ENCODE measurements around the gene PRR30. TPM values are rescaled to one million over a fixed set of nuclear protein-coding genes. Genes with fewer than 3 reads are reported as not detected.
"Not testable (repeated sequence)": the region's sequence is repeated elsewhere in the genome, so short reads cannot be mapped to it uniquely, and the experiment has no call there.

PRR30 gene
- total RNA-seq, 2 experiments from 2014 or later: not detected

GRCh38 chr2:27133195-27133875 is 5.9 kb downstream of the PRR30 start:
- Mint-ChIP-seq H3K27ac (peak overlapping the region; percentile 82), H3K27me3 (no peaks in the 10 kb centered on the region), H3K36me3 (peaks cover 12% of the 10 kb centered on the region), H3K9me3 (ENCODE audit: low read depth) (no peaks in the 10 kb centered on the region), H3K4me3 (peak overlapping the region; percentile 93), H3K4me1 (peaks cover 26% of the 10 kb centered on the region)
- CTCF ChIA-PET: interaction anchor here (0.8 to 3.3 kb wide), 18 partner anchors 9 to 171 kb away, joined by 3 to 32 read pairs (median 4); partner anchors contain the start of genes ABHD1, AGBL5 and TRIM54
- peak; percentile 52 for DNase-seq
- ATAC-seq: no peak

GRCh38 chr2:27131429-27131828 is 7.8 kb downstream of the PRR30 start:
- DNase-seq (no peak), ATAC-seq (no peak)
- Mint-ChIP-seq H3K4me1 (peaks cover 26% of the 10 kb centered on the region), H3K27ac (no peak overlapping the region), H3K27me3 (no peaks in the 10 kb centered on the region), H3K4me3 (no peak overlapping the region), H3K9me3 (ENCODE audit: low read depth) (no peaks in the 10 kb centered on the region), H3K36me3 (peaks cover 12% of the 10 kb centered on the region)
- CTCF ChIA-PET: no interaction called here

DNA sequence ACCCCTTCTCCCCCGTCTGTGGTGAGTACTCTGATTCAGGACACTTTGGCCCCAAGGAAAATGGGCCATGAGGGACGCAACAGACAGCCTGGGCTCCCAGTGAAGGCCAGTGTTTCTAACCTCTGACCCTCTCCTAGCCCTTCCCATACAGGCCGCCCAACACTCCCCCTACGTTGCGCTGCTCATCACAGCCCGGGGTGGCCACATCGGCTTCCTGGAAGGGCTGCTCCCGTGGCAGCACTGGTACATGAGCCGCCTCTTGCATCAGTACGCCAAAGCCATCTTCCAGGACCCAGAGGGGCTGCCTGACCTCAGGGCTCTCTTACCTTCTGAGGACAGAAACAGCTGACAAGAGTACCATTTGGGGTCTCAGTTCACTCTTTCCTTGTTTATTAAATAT is 8.8 kb downstream of the PRR30 start:
- H3K4me1 Mint-ChIP-seq: peaks cover 23% of the 10 kb centered on the region
- H3K4me3 Mint-ChIP-seq: no peak overlapping the region
- ATAC-seq (no peak), DNase-seq (no peak)
- H3K27ac Mint-ChIP-seq: no peak overlapping the region
- no peaks in the 10 kb centered on the region for H3K9me3 Mint-ChIP-seq (ENCODE audit: low read depth)
- H3K27me3 Mint-ChIP-seq: no peaks in the 10 kb centered on the region
- H3K36me3 Mint-ChIP-seq: peaks cover 12% of the 10 kb centered on the region
- CTCF ChIA-PET: no interaction called here

- ATAC-seq (no peak), DNase-seq (no peak)
- Mint-ChIP-seq H3K27me3 (no peaks in the 10 kb centered on the region), H3K27ac (no peak overlapping the region), H3K36me3 (peaks cover 10% of the 10 kb centered on the region), H3K4me3 (no peak overlapping the region), H3K9me3 (ENCODE audit: low read depth) (no peaks in the 10 kb centered on the region), H3K4me1 (peaks cover 18% of the 10 kb centered on the region)
- CTCF ChIA-PET: no interaction called here
These were observed 10.3 kb downstream of the PRR30 start for GRCh38 chr2:27128668-27129571.

DNA sequence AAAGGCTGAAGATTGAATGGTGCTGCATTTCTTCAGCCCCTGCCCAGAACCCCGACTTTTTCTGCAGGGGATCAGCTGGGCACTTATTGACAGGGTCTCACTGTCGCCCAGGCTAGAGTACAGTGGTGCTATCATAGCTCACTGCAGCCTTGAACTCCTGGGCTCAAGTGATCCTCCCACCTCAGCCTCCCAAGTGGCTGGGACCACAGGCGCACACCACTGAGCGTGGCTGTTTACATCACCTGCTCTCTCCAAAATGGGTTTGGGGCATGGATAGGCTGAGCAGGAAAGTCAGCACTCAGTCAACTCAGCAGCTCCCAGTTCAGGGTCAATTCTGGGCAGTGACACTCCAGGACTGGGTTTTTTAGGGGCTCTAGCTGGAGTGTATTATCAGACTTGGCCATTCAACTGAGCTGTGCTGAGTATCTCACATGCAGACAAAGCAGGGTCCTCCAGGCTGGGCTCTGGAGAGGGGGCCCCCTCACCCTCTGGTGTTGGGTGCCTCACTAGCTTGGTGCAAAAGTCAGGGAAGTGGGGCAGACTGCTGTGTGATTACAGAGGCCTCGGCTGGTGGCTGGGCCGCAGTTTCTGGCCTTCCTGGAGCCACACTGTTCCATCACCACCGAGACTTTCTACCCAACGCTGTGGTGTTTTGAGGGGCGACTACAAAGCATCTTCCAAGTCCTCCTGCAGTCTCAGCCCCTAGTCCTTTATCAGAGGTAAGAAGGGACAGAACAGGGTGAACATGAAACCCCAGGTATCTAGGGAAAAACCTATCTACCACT is 11.1 kb downstream of the PRR30 start:
- ATAC-seq (no peak), DNase-seq (no peak)
- H3K4me1 Mint-ChIP-seq: peaks cover 15% of the 10 kb centered on the region
- CTCF ChIA-PET: interaction anchor here (1.4 kb wide), 1 partner anchor 41 kb away, joined by 3 read pairs; the partner anchor contains the start of gene KHK
- H3K4me3 Mint-ChIP-seq: no peak overlapping the region
- H3K27ac Mint-ChIP-seq: no peak overlapping the region
- H3K27me3 Mint-ChIP-seq: peaks cover 1% of the 10 kb centered on the region
- H3K36me3 Mint-ChIP-seq: peaks cover 10% of the 10 kb centered on the region
- H3K9me3 Mint-ChIP-seq (ENCODE audit: low read depth): no peaks in the 10 kb centered on the region

- Mint-ChIP-seq H3K4me1 (peaks cover 8% of the 10 kb centered on the region), H3K27ac (no peak overlapping the region), H3K27me3 (peaks cover 11% of the 10 kb centered on the region), H3K36me3 (peaks cover 6% of the 10 kb centered on the region), H3K9me3 (ENCODE audit: low read depth) (no peaks in the 10 kb centered on the region), H3K4me3 (no peak overlapping the region)
- CTCF ChIA-PET: interaction anchor here (1.2 to 3.4 kb wide), 2 partner anchors 8 to 305 kb away, joined by 3 to 32 read pairs; partner anchors contain the start of gene PREB
- no peak for ATAC-seq
- DNase-seq: no peak
These were observed 12.9 kb downstream of the PRR30 start for GRCh38 chr2:27126252-27126710.

- Mint-ChIP-seq H3K4me1 (peaks cover 8% of the 10 kb centered on the region), H3K36me3 (peaks cover 3% of the 10 kb centered on the region), H3K27ac (no peak overlapping the region), H3K4me3 (no peak overlapping the region), H3K9me3 (ENCODE audit: low read depth) (no peaks in the 10 kb centered on the region), H3K27me3 (peaks cover 18% of the 10 kb centered on the region)
- ATAC-seq (no peak), DNase-seq (no peak)
- CTCF ChIA-PET: interaction anchor here (1.2 to 3.4 kb wide), 3 partner anchors 9 to 306 kb away, joined by 3 to 32 read pairs (median 7); partner anchors contain the start of gene PREB
These were observed 14.1 kb downstream of the PRR30 start for GRCh38 chr2:27125104-27125503.

DNA sequence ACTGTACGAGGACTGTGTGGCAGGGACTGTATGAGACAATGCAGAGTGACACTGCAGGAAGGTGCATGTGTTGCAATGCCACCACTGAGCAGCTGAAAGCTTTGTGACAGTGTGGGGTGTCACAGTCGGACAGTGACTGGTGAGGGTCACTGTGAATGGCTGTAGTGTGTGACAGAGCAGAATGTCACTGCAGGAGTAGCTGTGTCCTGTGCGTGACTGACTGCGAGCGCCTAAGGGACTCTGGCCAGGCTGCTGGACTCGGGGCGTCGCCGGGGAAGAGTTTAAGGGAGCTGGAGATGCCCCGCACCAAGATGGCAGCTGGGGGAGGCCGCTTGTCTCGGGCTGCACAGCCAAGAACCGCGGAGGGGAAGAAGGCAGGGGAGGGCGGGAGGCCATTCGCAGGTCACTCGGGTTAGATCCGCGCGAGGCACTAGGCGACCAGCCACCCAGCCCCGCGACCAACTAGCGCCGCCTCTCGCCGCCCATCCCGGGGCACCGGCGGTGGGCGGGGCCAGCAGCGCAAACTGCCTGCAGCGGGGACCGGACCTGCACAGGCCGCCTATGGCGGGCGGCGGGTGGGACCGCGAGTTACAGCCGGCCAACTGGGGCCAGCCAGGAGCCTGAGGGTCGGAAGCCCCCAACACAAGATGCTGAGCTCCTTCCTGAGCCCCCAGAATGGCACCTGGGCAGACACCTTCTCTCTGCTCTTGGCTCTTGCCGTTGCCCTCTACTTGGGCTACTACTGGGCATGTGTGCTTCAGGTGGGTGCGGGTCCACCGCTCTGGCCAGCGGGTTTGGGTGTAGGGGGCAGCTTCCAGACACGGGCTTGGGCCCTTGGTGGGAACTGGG is 15.7 kb downstream of the PRR30 start, which contains the start of gene ABHD1:
TSS of gene ABHD1 (plus strand) at position 514 of the 849 bp plus-strand sequence. CDS start at position 648, 134 bp downstream.
- no peaks in the 10 kb centered on the region for H3K36me3 Mint-ChIP-seq
- peaks cover 16% of the 10 kb centered on the region for H3K4me1 Mint-ChIP-seq
- H3K4me3 Mint-ChIP-seq: peak within 1 kb of the TSS; percentile 79
- H3K9me3 Mint-ChIP-seq (ENCODE audit: low read depth): no peaks in the 10 kb centered on the region
- peaks cover 29% of the 10 kb centered on the region for H3K27me3 Mint-ChIP-seq
- DNase-seq: peak; percentile 64
- ATAC-seq: peak; percentile 92
- CTCF ChIA-PET: interaction anchor here (0.7 to 3.4 kb wide), 11 partner anchors 10 to 180 kb away, joined by 3 to 32 read pairs (median 3); partner anchors contain the start of genes KHK and PREB
- H3K27ac Mint-ChIP-seq: peak within 1 kb of the TSS; percentile 41

GRCh38 chr2:27122791-27123190 is 16.4 kb downstream of the PRR30 start:
- H3K4me3 Mint-ChIP-seq: peak overlapping the region; percentile 79
- CTCF ChIA-PET: interaction anchor here (0.7 to 3.4 kb wide), 6 partner anchors 11 to 161 kb away, joined by 3 to 32 read pairs (median 3); partner anchors contain the start of gene PREB

GRCh38 chr2:27121906-27122305 is 17.3 kb downstream of the PRR30 start:
- Mint-ChIP-seq H3K27ac (no peak overlapping the region), H3K4me1 (peaks cover 16% of the 10 kb centered on the region), H3K27me3 (peaks cover 36% of the 10 kb centered on the region), H3K36me3 (no peaks in the 10 kb centered on the region), H3K4me3 (no peak overlapping the region), H3K9me3 (ENCODE audit: low read depth) (no peaks in the 10 kb centered on the region)
- CTCF ChIA-PET: no interaction called here
- no peak for DNase-seq
- no peak for ATAC-seq

More at GRCh38 chr2:27122791-27123190, 16.4 kb downstream of the PRR30 start:
- ATAC-seq (no peak), DNase-seq (no peak)
- Mint-ChIP-seq H3K36me3 (no peaks in the 10 kb centered on the region), H3K27ac (no peak overlapping the region), H3K4me1 (peaks cover 16% of the 10 kb centered on the region), H3K9me3 (ENCODE audit: low read depth) (no peaks in the 10 kb centered on the region), H3K27me3 (peaks cover 34% of the 10 kb centered on the region)

GRCh38 chr2:27119330-27119670 is 19.9 kb downstream of the PRR30 start:
- ATAC-seq; H3K36me3 Mint-ChIP-seq; H3K27ac Mint-ChIP-seq; H3K9me3 Mint-ChIP-seq (ENCODE audit: low read depth); DNase-seq; CTCF ChIA-PET: not testable (repeated sequence)
- Mint-ChIP-seq H3K4me1 (peaks cover 16% of the 10 kb centered on the region), H3K27me3 (peaks cover 36% of the 10 kb centered on the region), H3K4me3 (peak overlapping the region; percentile 72)

Measured in activated CD8-positive, alpha-beta memory T cell treated with anti-CD3 and anti-CD28 coated beads, Interleukin-2, amount 10 ng/mL, durations not matched to agents 7 days and 5 days (primary cell).